Trophoblast cell (in vitro differentiated cells and primary cell): Measurements from ENCODE around the gene RNF17.
A peak's percentile ranks its signal among the peaks of the same experiment; 100 is the strongest.

Experiments used
- DNase-seq, 2 donors: peaks; one replicate each; pipeline ENCODE4 v3.0.0-alpha.2; 2016
- H2AFZ ChIP-seq: 2 replicates; pipeline ENCODE4 v1.6.1; 2013; ENCODE audit warnings: low read length, moderate library complexity, mild to moderate bottlenecking; ENCODE audit not compliant: insufficient read depth, poor library complexity
- H2AK5ac ChIP-seq: 2 replicates; pipeline ENCODE4 v1.6.1; 2013; ENCODE audit warnings: mild to moderate bottlenecking, low read length
- H2BK120ac ChIP-seq: 2 replicates; pipeline ENCODE4 v1.6.1; 2013; ENCODE audit warnings: low read length, mild to moderate bottlenecking, moderate library complexity; ENCODE audit not compliant: insufficient read depth, poor library complexity
- H2BK12ac ChIP-seq: 2 replicates; pipeline ENCODE4 v1.6.1; 2013; ENCODE audit warnings: mild to moderate bottlenecking, low read length, moderate library complexity
- H2BK5ac ChIP-seq: 2 replicates; pipeline ENCODE4 v1.6.1; 2013; ENCODE audit warnings: low read length, low read depth, moderate library complexity, mild to moderate bottlenecking; ENCODE audit not compliant: poor library complexity
- H3K14ac ChIP-seq: 2 replicates; pipeline ENCODE4 v1.6.1; 2013; ENCODE audit warnings: mild to moderate bottlenecking, low read length
- H3K18ac ChIP-seq: 2 replicates; pipeline ENCODE4 v1.6.1; 2013; ENCODE audit warnings: mild to moderate bottlenecking, low read length
- H3K23ac ChIP-seq: 2 replicates; pipeline ENCODE4 v1.6.1; 2013; ENCODE audit warnings: low read length
- H3K27ac ChIP-seq: 2 replicates; pipeline ENCODE4 v1.5.1; 2013; ENCODE audit warnings: low read depth, mild to moderate bottlenecking, inconsistent platforms, low read length, moderate library complexity
- H3K27me3 ChIP-seq: 2 replicates; pipeline ENCODE4 v1.6.1; 2013; ENCODE audit warnings: inconsistent platforms, mild to moderate bottlenecking, low read length, moderate library complexity; ENCODE audit not compliant: insufficient read depth
- H3K36me3 ChIP-seq, 2 experiments: 1 replicate in 1 of 2; 2 replicates in 1 of 2; pipeline ENCODE4 v1.6.1; 2013; ENCODE audit warnings: low read length in 2 of 2, mild to moderate bottlenecking in 2 of 2, moderate library complexity in 1 of 2; ENCODE audit not compliant: insufficient read depth in 2 of 2, control insufficient read depth in 1 of 2
- H3K4ac ChIP-seq: 2 replicates; pipeline ENCODE4 v1.6.1; 2013; ENCODE audit warnings: low read depth, mild to moderate bottlenecking, low read length, moderate library complexity
- H3K4me1 ChIP-seq, 2 experiments: 1 replicate in 1 of 2; 2 replicates in 1 of 2; pipeline ENCODE4 v1.6.1; 2013; ENCODE audit warnings: low read length in 2 of 2, mild to moderate bottlenecking in 2 of 2, moderate library complexity in 1 of 2; ENCODE audit not compliant: insufficient read depth in 2 of 2, control insufficient read depth in 1 of 2
- H3K4me2 ChIP-seq: 2 replicates; pipeline ENCODE4 v1.6.1; 2013; ENCODE audit warnings: inconsistent platforms, mild to moderate bottlenecking, low read length, moderate library complexity
- H3K4me3 ChIP-seq: 2 replicates; pipeline ENCODE4 v1.5.1; 2013; ENCODE audit warnings: mild to moderate bottlenecking, low read depth, low read length, inconsistent platforms
- H3K79me1 ChIP-seq: one replicate; pipeline ENCODE4 v1.6.1; 2013; ENCODE audit warnings: low read length
- H3K79me2 ChIP-seq: 2 replicates; pipeline ENCODE4 v1.6.1; 2013; ENCODE audit warnings: low read length, mild to moderate bottlenecking; ENCODE audit not compliant: control insufficient read depth, insufficient read depth, poor library complexity
- H3K9ac ChIP-seq: 2 replicates; pipeline ENCODE4 v1.6.1; 2013; ENCODE audit warnings: mild to moderate bottlenecking, low read length
- H3K9me3 ChIP-seq: 2 replicates; pipeline ENCODE4 v1.6.1; 2013; ENCODE audit warnings: low read depth, mild to moderate bottlenecking, control low read depth, inconsistent platforms, low read length; ENCODE audit not compliant: insufficient read depth
- H4K12ac ChIP-seq: 2 replicates; pipeline ENCODE4 v1.6.1; 2013; ENCODE audit warnings: low read depth, mild to moderate bottlenecking, low read length, moderate library complexity
- H4K8ac ChIP-seq: 2 replicates; pipeline ENCODE4 v1.6.1; 2013; ENCODE audit warnings: low read depth, mild to moderate bottlenecking, low read length, moderate library complexity
- H4K91ac ChIP-seq: one replicate; pipeline ENCODE4 v1.6.1; 2013; ENCODE audit warnings: low read depth, mild to moderate bottlenecking, low read length, moderate library complexity
- WGBS: extraction: QIAGEN DNeasy Blood & Tissue Kit; methylation state at CpG from one replicate; pipeline ENCODE4 v1.1.7; 2013; ENCODE audit warnings: missing lambda C conversion rate; ENCODE audit not compliant: insufficient read length, insufficient coverage; ENCODE audit errors: extremely low coverage; 5-methylcytosine and 5-hydroxymethylcytosine counted together

The RNF17 gene

GRCh38 chr13:24788538-24788937 is 24.6 kb downstream of the RNF17 start:
- no peak overlapping the region for H3K18ac ChIP-seq
- DNase-seq, result peak; percentile 3 to 51
- WGBS, result no CpG with 5 or more reads among the region's 3 CpGs
- H2BK12ac ChIP-seq, result no peak overlapping the region
- H4K12ac ChIP-seq, result no peak overlapping the region
- no peak overlapping the region for H3K4ac ChIP-seq
- no peaks in the 10 kb centered on the region for H3K79me2 ChIP-seq
- no peak overlapping the region for H3K27ac ChIP-seq
- no peak overlapping the region for H4K8ac ChIP-seq
- H3K4me1 ChIP-seq, result no peaks in the 10 kb centered on the region
- H2AFZ ChIP-seq, result no peak overlapping the region
- no peaks in the 10 kb centered on the region for H3K36me3 ChIP-seq
- no peak overlapping the region for H3K14ac ChIP-seq
- H3K27me3 ChIP-seq, result no peaks in the 10 kb centered on the region
- H3K4me2 ChIP-seq, result no peak overlapping the region
- H2BK5ac ChIP-seq, result no peak overlapping the region
- H3K4me3 ChIP-seq, result no peak overlapping the region
- no peak overlapping the region for H4K91ac ChIP-seq
- no peak overlapping the region for H2AK5ac ChIP-seq
- no peaks in the 10 kb centered on the region for H3K79me1 ChIP-seq
- no peaks in the 10 kb centered on the region for H3K9me3 ChIP-seq
- H3K9ac ChIP-seq, result no peak overlapping the region
- no peak overlapping the region for H3K23ac ChIP-seq
- no peak overlapping the region for H2BK120ac ChIP-seq

DNA sequence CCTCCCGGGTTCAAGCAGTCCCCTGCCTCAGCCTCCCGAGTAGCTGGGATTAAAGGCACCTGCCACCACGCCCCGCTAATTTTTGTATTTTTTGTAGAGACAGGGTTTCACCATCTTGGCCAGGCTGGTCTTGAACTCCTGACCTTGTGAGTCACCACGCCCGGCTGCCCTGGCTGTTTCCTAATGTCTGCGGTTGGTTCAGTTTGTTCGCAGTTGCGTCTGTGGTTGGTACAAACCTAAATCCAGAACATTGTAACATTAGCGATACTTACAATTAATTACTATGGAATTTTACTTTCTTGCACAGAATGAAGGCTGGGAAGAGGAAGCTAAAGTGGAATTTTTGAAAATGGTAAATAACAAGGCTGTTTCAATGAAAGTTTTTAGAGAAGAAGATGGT is 38.1 kb downstream of the RNF17 start:
- Histone ChIP-seq H3K79me1 (peaks cover 1% of the 10 kb centered on the region), H4K8ac (no peak overlapping the region), H3K4ac (no peak overlapping the region), H3K18ac (no peak overlapping the region), H2BK120ac (no peak overlapping the region), H3K36me3 (no peaks in the 10 kb centered on the region), H3K27me3 (no peaks in the 10 kb centered on the region), H3K9me3 (no peaks in the 10 kb centered on the region), H4K12ac (no peak overlapping the region), H4K91ac (no peak overlapping the region), H3K4me3 (no peak overlapping the region), H3K23ac (no peak overlapping the region), H2AK5ac (no peak overlapping the region), H3K9ac (no peak overlapping the region), H2BK12ac (no peak overlapping the region), H3K4me1 (no peaks in the 10 kb centered on the region), H3K14ac (no peak overlapping the region), H3K27ac (no peak overlapping the region), H2AFZ (no peak overlapping the region), H3K4me2 (no peak overlapping the region), H3K79me2 (no peaks in the 10 kb centered on the region), H2BK5ac (no peak overlapping the region)
- peak in 1 of 2 donors; percentile 2 for DNase-seq
- WGBS, result no CpG with 5 or more reads among the region's 10 CpGs

GRCh38 chr13:24821207-24821606 is 57.2 kb downstream of the RNF17 start:
- Histone ChIP-seq H3K18ac (no peak overlapping the region), H2AFZ (no peak overlapping the region), H3K4me2 (no peak overlapping the region), H3K27ac (no peak overlapping the region), H2AK5ac (no peak overlapping the region), H2BK12ac (no peak overlapping the region), H3K4me3 (no peak overlapping the region), H3K27me3 (no peaks in the 10 kb centered on the region), H3K4me1 (no peaks in the 10 kb centered on the region), H3K79me1 (no peaks in the 10 kb centered on the region), H4K91ac (no peak overlapping the region), H4K8ac (no peak overlapping the region), H3K79me2 (no peaks in the 10 kb centered on the region), H2BK120ac (no peak overlapping the region), H3K14ac (no peak overlapping the region), H3K9ac (no peak overlapping the region), H3K4ac (no peak overlapping the region), H3K23ac (no peak overlapping the region), H3K9me3 (no peaks in the 10 kb centered on the region), H3K36me3 (no peaks in the 10 kb centered on the region), H4K12ac (no peak overlapping the region), H2BK5ac (no peak overlapping the region)
- no CpG with 5 or more reads among the region's 2 CpGs for WGBS
- no peak for DNase-seq

DNA sequence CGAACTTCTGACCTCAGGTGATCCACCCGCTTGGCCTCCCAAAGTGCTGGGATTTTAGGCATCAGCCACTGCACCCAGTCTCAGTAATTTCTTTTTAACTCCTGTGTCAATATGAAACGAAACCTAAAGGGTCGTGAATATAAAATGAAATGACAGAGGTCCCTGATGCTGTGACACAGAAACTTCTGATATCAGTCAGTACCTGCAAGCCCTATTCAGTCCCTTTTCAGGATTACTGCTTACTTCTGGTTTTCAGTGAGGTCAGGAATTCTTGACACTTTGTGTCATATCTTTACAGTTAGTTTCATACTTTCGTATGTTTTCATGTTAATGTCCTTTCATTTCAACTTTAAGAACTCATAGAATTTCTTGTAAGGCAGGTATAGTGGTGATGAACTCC is 58.7 kb downstream of the RNF17 start:
- Histone ChIP-seq H3K79me1 (no peaks in the 10 kb centered on the region), H3K23ac (no peak overlapping the region)
- WGBS, result no CpG with 5 or more reads among the region's 5 CpGs

More for the DNA sequence above, 58.7 kb downstream of the RNF17 start:
- H3K79me2 ChIP-seq, result no peaks in the 10 kb centered on the region
- H3K27ac ChIP-seq, result no peak overlapping the region
- H3K4me3 ChIP-seq, result no peak overlapping the region
- no peak overlapping the region for H2BK12ac ChIP-seq
- H3K4me2 ChIP-seq, result no peak overlapping the region
- no peak overlapping the region for H2AK5ac ChIP-seq
- no peak overlapping the region for H3K4ac ChIP-seq
- no peak overlapping the region for H4K12ac ChIP-seq
- no peak overlapping the region for H3K14ac ChIP-seq
- no peak overlapping the region for H2BK120ac ChIP-seq
- H3K36me3 ChIP-seq, result no peaks in the 10 kb centered on the region
- H4K8ac ChIP-seq, result no peak overlapping the region
- H3K9ac ChIP-seq, result no peak overlapping the region
- H3K9me3 ChIP-seq, result no peaks in the 10 kb centered on the region
- no peak for DNase-seq
- H3K27me3 ChIP-seq, result no peaks in the 10 kb centered on the region
- H2BK5ac ChIP-seq, result no peak overlapping the region
- no peak overlapping the region for H2AFZ ChIP-seq
- no peak overlapping the region for H3K18ac ChIP-seq
- no peaks in the 10 kb centered on the region for H3K4me1 ChIP-seq
- H4K91ac ChIP-seq, result no peak overlapping the region
